OCI-LY1 (cell line): ENCODE results near the gene SLC39A2.

ENCODE experiments used
- H2AFZ ChIP-seq: fragments of 200-600 bp; sonication (generic), shearing (Covaris generic); 2 replicates; pipeline ENCODE4 v1.6.0; 2014; ENCODE audit warnings: antibody characterized with exemption, mild to moderate bottlenecking, low read length
- H3F3A ChIP-seq: fragments of 200-600 bp; sonication (generic), shearing (Covaris generic); 2 replicates; pipeline ENCODE4 v1.6.0; 2014; ENCODE audit warnings: mild to moderate bottlenecking, antibody characterized with exemption, low read length, moderate library complexity; ENCODE audit not compliant: insufficient read depth
- H3K27ac ChIP-seq: fragments of 200-600 bp; sonication (generic); 2 replicates; pipeline ENCODE4 v1.5.1; 2014; ENCODE audit warnings: low read length, mixed run types, mild to moderate bottlenecking, low read depth; ENCODE audit not compliant: poor library complexity, severe bottlenecking
- H3K27me3 ChIP-seq: fragments of 200-600 bp; sonication (generic); 2 replicates; pipeline ENCODE4 v1.6.0; 2014; ENCODE audit warnings: antibody characterized with exemption, mild to moderate bottlenecking, low read length, moderate library complexity; ENCODE audit not compliant: insufficient read depth
- H3K36me3 ChIP-seq: fragments of 200-600 bp; sonication (generic); 2 replicates; pipeline ENCODE4 v1.6.1; 2014; ENCODE audit warnings: mild to moderate bottlenecking, antibody characterized with exemption, low read length, moderate library complexity, mixed read lengths; ENCODE audit not compliant: insufficient read depth
- H3K4me1 ChIP-seq: fragments of 200-600 bp; sonication (generic); 2 replicates; pipeline ENCODE4 v1.5.1; 2014; ENCODE audit warnings: mild to moderate bottlenecking, low read length, moderate library complexity; ENCODE audit not compliant: insufficient read depth, severe bottlenecking
- H3K4me2 ChIP-seq: fragments of 200-600 bp; sonication (generic), shearing (Covaris generic); 2 replicates; pipeline ENCODE4 v1.6.1; 2014; ENCODE audit warnings: low read length
- H3K4me3 ChIP-seq: fragments of 200-600 bp; sonication (generic); 2 replicates; pipeline ENCODE4 v1.5.1; 2014; ENCODE audit warnings: low read length, low read depth, mild to moderate bottlenecking, mixed read lengths; ENCODE audit not compliant: poor library complexity, severe bottlenecking
- H3K79me2 ChIP-seq: fragments of 200-600 bp; shearing (Covaris generic); 2 replicates; pipeline ENCODE4 v1.6.1; 2016; ENCODE audit warnings: mixed run types, low read length, mixed read lengths; ENCODE audit not compliant: insufficient read depth
- H3K9ac ChIP-seq: fragments of 200-600 bp; sonication (generic), shearing (Covaris generic); 2 replicates; pipeline ENCODE4 v1.6.1; 2014; ENCODE audit warnings: mild to moderate bottlenecking, low read length, mixed read lengths
- H3K9me2 ChIP-seq: fragments of 200-600 bp; sonication (generic), shearing (Covaris generic); 2 replicates; pipeline ENCODE4 v1.6.1; 2014; ENCODE audit warnings: low read depth, mild to moderate bottlenecking, low read length, mixed read lengths
- H3K9me3 ChIP-seq: fragments of 200-600 bp; shearing (Covaris generic); 2 replicates; pipeline ENCODE4 v1.6.1; 2014; ENCODE audit warnings: low read length, mixed read lengths
- H4K20me1 ChIP-seq: fragments of 200-600 bp; sonication (generic), shearing (Covaris generic); 2 replicates; pipeline ENCODE4 v1.6.0; 2016; ENCODE audit warnings: mild to moderate bottlenecking, low read length; ENCODE audit not compliant: insufficient read depth
- EZH2 ChIP-seq: fragments of 200-600 bp; sonication (generic), shearing (Covaris generic); IDR thresholded peaks from 2 replicates; pipeline ENCODE4 v1.8.0; 2017; ENCODE audit warnings: borderline replicate concordance, mixed run types, mild to moderate bottlenecking, antibody characterized with exemption, low read length, moderate library complexity, mixed read lengths
- TF ChIP-seq, protein P1 (sequence below): fragments of 200-600 bp; sonication (generic), shearing (Covaris generic); IDR thresholded peaks from 2 replicates; pipeline ENCODE4 v1.5.1; 2017; ENCODE audit warnings: mild to moderate bottlenecking, antibody characterized with exemption, low read length, moderate library complexity, mixed read lengths

Gene SLC39A2

DNA sequence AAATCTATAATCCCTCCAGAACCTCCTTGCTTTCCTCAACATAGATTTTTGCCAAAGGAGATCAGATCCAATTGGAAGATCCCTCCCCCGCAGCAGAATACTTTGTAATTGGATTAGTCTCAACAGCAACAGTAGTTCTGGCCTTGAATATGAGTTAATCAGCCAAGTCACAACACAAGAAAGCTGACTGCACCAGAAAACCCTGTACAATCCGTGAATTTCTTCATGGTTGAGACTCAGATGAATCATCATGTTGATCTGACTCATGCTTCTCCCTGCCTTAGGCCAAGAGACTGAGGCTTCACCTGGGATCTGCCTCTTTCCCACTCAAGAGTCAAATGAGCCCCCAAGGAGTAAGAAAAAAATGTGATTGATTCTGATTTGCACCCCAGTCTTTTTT lies 12.3 kb upstream of the SLC39A2 start:
- Histone ChIP-seq H3K9me2 (no peaks in the 10 kb centered on the region), H3K79me2 (peaks cover 8% of the 10 kb centered on the region), H2AFZ (no peak overlapping the region), H3K4me3 (no peak overlapping the region), H4K20me1 (no peaks in the 10 kb centered on the region), H3K36me3 (peaks cover 5% of the 10 kb centered on the region), H3K4me1 (peaks cover 15% of the 10 kb centered on the region), H3F3A (no peaks in the 10 kb centered on the region), H3K9me3 (no peaks in the 10 kb centered on the region), H3K4me2 (no peak overlapping the region), H3K9ac (no peak overlapping the region), H3K27ac (no peak overlapping the region), H3K27me3 (no peaks in the 10 kb centered on the region)
- TF ChIP-seq, protein P1, sequence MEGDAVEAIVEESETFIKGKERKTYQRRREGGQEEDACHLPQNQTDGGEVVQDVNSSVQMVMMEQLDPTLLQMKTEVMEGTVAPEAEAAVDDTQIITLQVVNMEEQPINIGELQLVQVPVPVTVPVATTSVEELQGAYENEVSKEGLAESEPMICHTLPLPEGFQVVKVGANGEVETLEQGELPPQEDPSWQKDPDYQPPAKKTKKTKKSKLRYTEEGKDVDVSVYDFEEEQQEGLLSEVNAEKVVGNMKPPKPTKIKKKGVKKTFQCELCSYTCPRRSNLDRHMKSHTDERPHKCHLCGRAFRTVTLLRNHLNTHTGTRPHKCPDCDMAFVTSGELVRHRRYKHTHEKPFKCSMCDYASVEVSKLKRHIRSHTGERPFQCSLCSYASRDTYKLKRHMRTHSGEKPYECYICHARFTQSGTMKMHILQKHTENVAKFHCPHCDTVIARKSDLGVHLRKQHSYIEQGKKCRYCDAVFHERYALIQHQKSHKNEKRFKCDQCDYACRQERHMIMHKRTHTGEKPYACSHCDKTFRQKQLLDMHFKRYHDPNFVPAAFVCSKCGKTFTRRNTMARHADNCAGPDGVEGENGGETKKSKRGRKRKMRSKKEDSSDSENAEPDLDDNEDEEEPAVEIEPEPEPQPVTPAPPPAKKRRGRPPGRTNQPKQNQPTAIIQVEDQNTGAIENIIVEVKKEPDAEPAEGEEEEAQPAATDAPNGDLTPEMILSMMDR: no peak
- TF ChIP-seq EZH2: no peak

DNA sequence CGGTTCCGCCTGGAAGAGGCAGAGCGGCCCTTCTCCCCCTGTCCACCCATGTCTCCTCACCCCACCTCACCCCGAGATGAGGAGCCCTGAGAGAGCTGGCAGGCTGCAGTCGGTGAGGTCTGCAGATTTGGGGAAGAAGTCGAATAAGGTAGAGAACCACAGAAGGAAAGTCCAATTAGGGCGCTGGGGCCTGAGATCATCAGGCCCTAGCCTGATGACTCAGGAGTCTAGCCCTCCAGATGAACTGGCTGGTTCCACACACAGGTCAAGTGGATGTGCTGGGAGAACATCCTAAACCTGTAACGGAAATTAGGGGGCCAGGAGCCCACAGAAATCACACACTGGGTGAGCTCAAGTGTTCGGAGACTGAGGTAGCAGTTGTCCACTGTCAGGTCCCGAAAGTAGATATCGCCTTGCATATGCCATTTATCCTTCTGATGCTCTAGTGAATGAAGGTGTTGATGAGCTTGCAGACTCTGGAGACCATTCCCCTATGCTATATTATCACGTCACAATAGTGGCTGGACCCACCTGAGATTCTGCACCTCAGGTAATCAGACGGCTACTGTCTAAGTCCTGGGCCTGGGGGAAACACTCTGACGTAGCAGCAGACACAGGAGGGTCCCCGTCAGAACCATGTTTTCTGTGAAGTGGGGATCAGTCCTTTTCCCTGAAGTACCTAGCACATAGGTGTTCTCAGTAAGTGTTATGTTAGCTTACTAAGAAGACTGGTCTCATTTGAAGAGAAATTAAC lies 10.2 kb upstream of the SLC39A2 start:
- Histone ChIP-seq H3K27ac (peak overlapping the region; percentile 61), H3K4me2 (peak overlapping the region; percentile 96), H4K20me1 (no peaks in the 10 kb centered on the region), H3K9me2 (no peaks in the 10 kb centered on the region), H3K79me2 (peaks cover 8% of the 10 kb centered on the region), H3K9me3 (no peaks in the 10 kb centered on the region), H3K27me3 (no peaks in the 10 kb centered on the region), H3K9ac (peak overlapping the region; percentile 53), H2AFZ (peak overlapping the region; percentile 92), H3F3A (no peaks in the 10 kb centered on the region), H3K36me3 (peaks cover 26% of the 10 kb centered on the region), H3K4me1 (peaks cover 15% of the 10 kb centered on the region), H3K4me3 (peak overlapping the region; percentile 96)
- TF ChIP-seq EZH2: no peak
- TF ChIP-seq, protein P1: no peak

DNA sequence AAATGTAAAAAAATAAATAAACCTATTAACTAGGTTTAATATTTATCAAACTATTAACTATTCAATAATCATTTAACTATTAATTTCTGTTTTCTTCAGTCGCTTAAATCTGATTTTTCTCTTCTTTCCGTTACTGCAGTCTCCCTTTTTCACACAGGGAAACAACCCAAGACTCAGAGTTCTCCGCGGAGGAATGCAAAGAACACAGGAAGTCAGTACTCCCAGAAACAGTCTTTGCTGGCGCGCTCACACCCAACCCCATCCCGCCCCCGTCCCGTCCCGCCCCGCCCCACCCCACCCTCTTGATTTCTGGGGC lies 9.7 kb upstream of the SLC39A2 start:
- Histone ChIP-seq H3K27ac (peak overlapping the region; percentile 61), H3F3A (no peaks in the 10 kb centered on the region), H3K9me3 (no peaks in the 10 kb centered on the region), H3K27me3 (no peaks in the 10 kb centered on the region), H2AFZ (peak overlapping the region; percentile 92), H3K4me3 (peak overlapping the region; percentile 96), H3K4me2 (peak overlapping the region; percentile 96), H3K4me1 (peaks cover 15% of the 10 kb centered on the region), H3K9me2 (no peaks in the 10 kb centered on the region), H3K9ac (peak overlapping the region; percentile 53), H3K36me3 (peaks cover 31% of the 10 kb centered on the region), H4K20me1 (no peaks in the 10 kb centered on the region), H3K79me2 (peaks cover 8% of the 10 kb centered on the region)
- TF ChIP-seq, protein P1: no peak
- TF ChIP-seq EZH2: no peak
